DOHH2 (cell line): ENCODE measurements around the gene ECM1.

ENCODE experiments used
- CTCF ChIP-seq: fragments of 200-600 bp; sonication (generic); IDR thresholded peaks from one replicate; pipeline ENCODE4 v1.5.1; 2014; ENCODE audit warnings: antibody characterized with exemption, mild to moderate bottlenecking, low read depth, low read length; ENCODE audit not compliant: poor library complexity, severe bottlenecking
- EZH2phosphoT487 ChIP-seq: fragments of 200-600 bp; sonication (generic); IDR thresholded peaks from 2 replicates; pipeline ENCODE4 v1.6.1; 2017; ENCODE audit warnings: borderline replicate concordance, mild to moderate bottlenecking, antibody characterized with exemption, low read length, moderate library complexity, mixed read lengths

- TF ChIP-seq CTCF: no peak
- TF ChIP-seq EZH2phosphoT487: no peak
Measured at GRCh38 chr1:150555198-150555970, 47.5 kb downstream of the ECM1 start.
